ENCODE results near the gene AVPR1B.
A peak's percentile ranks its signal among the peaks of the same experiment; 100 is the strongest.

AVPR1B gene

GRCh38 chr1:206110161-206110560, 7.0 kb downstream of the AVPR1B start:
- ATAC-seq (ENCODE audit: low read depth) (no peak), DNase-seq (ENCODE audit: low spot score) (no peak)
- Histone ChIP-seq H3K27ac (ENCODE audit: poor library complexity, severe bottlenecking) (no peak overlapping the region), H3K36me3 (ENCODE audit: low read depth) (no peaks in the 10 kb centered on the region), H3K4me1 (ENCODE audit: insufficient read depth, poor library complexity, severe bottlenecking) (no peaks in the 10 kb centered on the region), H3K9me3 (ENCODE audit: severe bottlenecking) (no peaks in the 10 kb centered on the region), H3K27me3 (ENCODE audit: insufficient read depth, poor library complexity, severe bottlenecking) (no peaks in the 10 kb centered on the region), H3K4me3 (ENCODE audit: severe bottlenecking) (no peak overlapping the region)
- TF ChIP-seq CTCF (IDR thresholded peaks at IDR 0.05; ENCODE audit: poor library complexity, severe bottlenecking): no peak

- Histone ChIP-seq H3K4me3 (ENCODE audit: severe bottlenecking) (no peak overlapping the region), H3K27ac (ENCODE audit: poor library complexity, severe bottlenecking) (no peak overlapping the region), H3K36me3 (ENCODE audit: low read depth) (no peaks in the 10 kb centered on the region), H3K9me3 (ENCODE audit: severe bottlenecking) (no peaks in the 10 kb centered on the region), H3K27me3 (ENCODE audit: insufficient read depth, poor library complexity, severe bottlenecking) (no peaks in the 10 kb centered on the region), H3K4me1 (ENCODE audit: insufficient read depth, poor library complexity, severe bottlenecking) (no peaks in the 10 kb centered on the region)
- ATAC-seq (ENCODE audit: low read depth) (no peak), DNase-seq (ENCODE audit: low spot score) (no peak)
- TF ChIP-seq CTCF (IDR thresholded peaks at IDR 0.05; ENCODE audit: poor library complexity, severe bottlenecking): no peak
Observed at GRCh38 chr1:206109718-206110117, 7.5 kb downstream of the AVPR1B start.

DNA sequence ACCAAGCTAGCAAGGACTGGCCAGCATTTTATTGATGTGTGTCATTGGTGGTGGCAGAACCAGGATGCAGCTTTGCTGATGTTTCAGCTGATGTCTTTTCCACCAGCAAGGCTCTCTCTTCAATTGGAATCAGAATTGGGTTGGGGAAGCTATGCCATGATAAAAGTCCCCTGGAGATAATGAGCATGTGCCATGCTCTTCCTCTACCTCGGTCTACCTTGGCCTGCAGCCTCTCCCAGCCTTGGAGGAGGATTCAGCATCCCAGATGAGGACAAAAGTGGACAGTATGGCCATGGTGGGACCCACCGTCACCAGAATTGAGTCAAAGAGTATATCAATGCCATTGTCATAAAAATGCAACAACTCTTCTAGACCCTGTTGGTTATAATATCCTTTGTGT, 8.6 kb downstream of the AVPR1B start:
- DNase-seq (ENCODE audit: low spot score): no peak
- no peak for ATAC-seq (ENCODE audit: low read depth)
- no peaks in the 10 kb centered on the region for H3K9me3 ChIP-seq (ENCODE audit: severe bottlenecking)
- H3K27me3 ChIP-seq (ENCODE audit: insufficient read depth, poor library complexity, severe bottlenecking): no peaks in the 10 kb centered on the region
- no peak for TF ChIP-seq CTCF (IDR thresholded peaks at IDR 0.05; ENCODE audit: poor library complexity, severe bottlenecking)
- no peak overlapping the region for H3K27ac ChIP-seq (ENCODE audit: poor library complexity, severe bottlenecking)
- no peaks in the 10 kb centered on the region for H3K36me3 ChIP-seq (ENCODE audit: low read depth)
- no peaks in the 10 kb centered on the region for H3K4me1 ChIP-seq (ENCODE audit: insufficient read depth, poor library complexity, severe bottlenecking)
- H3K4me3 ChIP-seq (ENCODE audit: severe bottlenecking): no peak overlapping the region

DNA sequence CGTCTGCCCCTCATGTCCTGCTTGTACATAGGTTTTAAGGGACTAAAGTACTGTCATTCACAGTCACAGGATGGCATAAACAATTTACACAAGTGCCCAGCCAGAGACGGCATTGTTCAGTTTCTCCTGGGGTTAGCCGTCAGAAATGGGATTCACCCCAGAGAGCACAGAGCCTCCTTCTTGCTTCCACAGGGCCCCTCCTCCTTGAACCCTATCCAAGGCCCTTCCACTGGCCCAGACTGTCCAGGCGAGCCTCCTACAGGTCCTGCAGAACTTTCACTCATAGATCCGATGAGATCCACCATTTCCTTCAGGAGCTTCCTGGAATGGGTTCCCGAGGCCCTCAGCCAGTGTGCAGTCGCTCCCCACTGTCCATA, 10.0 kb downstream of the AVPR1B start:
- no peak overlapping the region for H3K4me3 ChIP-seq (ENCODE audit: severe bottlenecking)
- ATAC-seq (ENCODE audit: low read depth) (no peak), DNase-seq (ENCODE audit: low spot score) (no peak)
- no peak overlapping the region for H3K27ac ChIP-seq (ENCODE audit: poor library complexity, severe bottlenecking)
- no peaks in the 10 kb centered on the region for H3K36me3 ChIP-seq (ENCODE audit: low read depth)
- no peak for TF ChIP-seq CTCF (IDR thresholded peaks at IDR 0.05; ENCODE audit: poor library complexity, severe bottlenecking)
- H3K27me3 ChIP-seq (ENCODE audit: insufficient read depth, poor library complexity, severe bottlenecking): no peaks in the 10 kb centered on the region
- H3K4me1 ChIP-seq (ENCODE audit: insufficient read depth, poor library complexity, severe bottlenecking): no peaks in the 10 kb centered on the region
- H3K9me3 ChIP-seq (ENCODE audit: severe bottlenecking): no peaks in the 10 kb centered on the region

GRCh38 chr1:206106328-206107167, 10.6 kb downstream of the AVPR1B start:
- Histone ChIP-seq H3K9me3 (ENCODE audit: severe bottlenecking) (no peaks in the 10 kb centered on the region), H3K4me3 (ENCODE audit: severe bottlenecking) (no peak overlapping the region), H3K36me3 (ENCODE audit: low read depth) (no peaks in the 10 kb centered on the region), H3K4me1 (ENCODE audit: insufficient read depth, poor library complexity, severe bottlenecking) (no peaks in the 10 kb centered on the region), H3K27me3 (ENCODE audit: insufficient read depth, poor library complexity, severe bottlenecking) (no peaks in the 10 kb centered on the region), H3K27ac (ENCODE audit: poor library complexity, severe bottlenecking) (no peak overlapping the region)
- TF ChIP-seq CTCF (IDR thresholded peaks at IDR 0.05; ENCODE audit: poor library complexity, severe bottlenecking): peak; percentile 88
- DNase-seq (ENCODE audit: low spot score) (no peak), ATAC-seq (ENCODE audit: low read depth) (peak; percentile 89)

All from RWPE2 (cell line).